H1 (cell line): ENCODE data around the gene UMODL1. TPM values are rescaled to one million over a fixed set of nuclear protein-coding genes. Genes with fewer than 3 reads are reported as not detected.

Source experiments
- CTCF ChIA-PET: fragments of 300-600 bp; sonication (Branson Sonifier 250); formaldehyde crosslinking; loops from one replicate; lab custom pipeline; 2021; ENCODE audit not compliant: partially characterized antibody; lab: Charles Lee
- POLR2A ChIA-PET: fragments of 300-600 bp; sonication (Branson Sonifier 250); formaldehyde crosslinking; loops from one replicate; lab custom pipeline; 2021; ENCODE audit warnings: inconsistent platforms; ENCODE audit not compliant: partially characterized antibody; lab: Charles Lee
- DNase-seq, 2 experiments: peaks; one replicate each; pipeline versions ENCODE4 v3.0.0 to v3.0.0-alpha.2; 2010 to 2022; ENCODE audit warnings: low spot score in 2 of 2, low read depth in 1 of 2, mixed read lengths in 1 of 2
- FAIRE-seq: peaks from 2 replicates; lab custom pipeline; 2011; peaks lifted over from hg19 to GRCh38; lab: Jason Lieb, UNC
- H2AFZ ChIP-seq: 2 replicates; pipeline ENCODE4 v1.8.1; 2012; ENCODE audit warnings: low read length, inconsistent platforms
- H2AK5ac ChIP-seq: 2 replicates; pipeline ENCODE4 v1.6.1; 2013; ENCODE audit warnings: low read depth, low read length
- H2BK120ac ChIP-seq: replicated peaks from 2 replicates; pipeline ENCODE3; 2013; ENCODE audit warnings: low read depth, low read length, inconsistent platforms
- H2BK12ac ChIP-seq: 2 replicates; pipeline ENCODE4 v1.6.1; 2013; ENCODE audit warnings: low read depth, low read length
- H2BK15ac ChIP-seq: 2 replicates; pipeline ENCODE4 v1.6.1; 2013; ENCODE audit warnings: low read length
- H2BK20ac ChIP-seq: 2 replicates; pipeline ENCODE4 v1.6.1; 2013; ENCODE audit warnings: low read length
- H2BK5ac ChIP-seq: 2 replicates; pipeline ENCODE4 v1.6.1; 2013; ENCODE audit warnings: low read depth, low read length
- H3K14ac ChIP-seq: 2 replicates; pipeline ENCODE4 v1.6.1; 2013; ENCODE audit warnings: inconsistent platforms; ENCODE audit not compliant: insufficient read length
- H3K18ac ChIP-seq: 2 replicates; pipeline ENCODE4 v1.6.1; 2013; ENCODE audit warnings: low read length; ENCODE audit errors: extremely low read depth
- H3K23ac ChIP-seq: 2 replicates; pipeline ENCODE4 v1.6.1; 2013; ENCODE audit warnings: inconsistent platforms; ENCODE audit not compliant: insufficient read length
- H3K23me2 ChIP-seq: 2 replicates; pipeline ENCODE4 v1.6.1; 2013; ENCODE audit warnings: low read depth, low read length
- H3K27ac ChIP-seq: 2 replicates; pipeline ENCODE4 v1.6.1; 2011; ENCODE audit warnings: low read depth, low read length, inconsistent platforms
- H3K27me3 ChIP-seq, 4 experiments: replicated peaks in 1 of 4; 1 replicate in 1 of 4; 2 replicates in 3 of 4; pipeline versions ENCODE4 v1.6.1 to v1.8.1; 2011 to 2013; ENCODE audit warnings: low read length in 3 of 4, mild to moderate bottlenecking in 3 of 4, inconsistent platforms in 2 of 4, mixed read lengths in 2 of 4, moderate library complexity in 1 of 4; ENCODE audit not compliant: control insufficient read depth in 3 of 4, insufficient read depth in 3 of 4; ENCODE audit errors: extremely low read depth in 1 of 4
- H3K36me3 ChIP-seq, 4 experiments: 2 replicates each; pipeline versions ENCODE4 v1.6.1 to v1.8.1; 2011 to 2013; ENCODE audit warnings: mild to moderate bottlenecking in 4 of 4, low read length in 3 of 4, moderate library complexity in 2 of 4, control low read depth in 1 of 4, inconsistent platforms in 1 of 4; ENCODE audit not compliant: insufficient read depth in 4 of 4, control insufficient read depth in 2 of 4
- H3K4ac ChIP-seq: replicated peaks from 2 replicates; pipeline ENCODE3; 2013; ENCODE audit warnings: low read length, low read depth, mixed read lengths, inconsistent platforms; ENCODE audit not compliant: insufficient read length
- H3K4me1 ChIP-seq, 4 experiments: replicated peaks in 1 of 4; 1 replicate in 1 of 4; 2 replicates in 3 of 4; pipeline versions ENCODE4 v1.6.1 to v1.8.1; 2011 to 2013; ENCODE audit warnings: low read length in 3 of 4, inconsistent platforms in 2 of 4, mixed read lengths in 1 of 4; ENCODE audit not compliant: insufficient read depth in 4 of 4, control insufficient read depth in 3 of 4
- H3K4me2 ChIP-seq, 2 experiments: 2 replicates each; pipeline versions ENCODE4 v1.6.1 to v1.8.1; 2011 to 2013; ENCODE audit warnings: low read depth in 2 of 2, low read length in 2 of 2, control low read depth in 1 of 2, inconsistent platforms in 1 of 2, mild to moderate bottlenecking in 1 of 2; ENCODE audit not compliant: insufficient read depth in 1 of 2
- H3K4me3 ChIP-seq, 4 experiments: fragments of 200-600, 300-600 bp in 1 of 4; sonication (generic), shearing (Covaris generic), sonication (Bioruptor Twin) in 1 of 4; 2 replicates each; pipeline versions ENCODE4 v1.5.1 to v1.8.1; 2011 to 2016; ENCODE audit warnings: low read length in 4 of 4, low read depth in 3 of 4, control low read depth in 2 of 4, inconsistent platforms in 2 of 4, mild to moderate bottlenecking in 2 of 4, mixed read lengths in 1 of 4, moderate library complexity in 1 of 4; ENCODE audit not compliant: insufficient read depth in 2 of 4; ENCODE audit errors: extremely low read depth in 1 of 4
- H3K56ac ChIP-seq: replicated peaks from 2 replicates; pipeline ENCODE3; 2013; ENCODE audit warnings: low read depth, mild to moderate bottlenecking, mixed read lengths, low read length, inconsistent platforms; ENCODE audit not compliant: insufficient read length
- H3K79me1 ChIP-seq: 2 replicates; pipeline ENCODE4 v1.6.1; 2013; ENCODE audit warnings: low read depth, low read length, control low read depth
- H3K79me2 ChIP-seq, 2 experiments: 2 replicates each; pipeline versions ENCODE4 v1.6.1 to v1.8.1; 2012 to 2013; ENCODE audit warnings: low read length in 2 of 2, mild to moderate bottlenecking in 2 of 2, inconsistent platforms in 1 of 2; ENCODE audit not compliant: insufficient read depth in 2 of 2, control insufficient read depth in 1 of 2
- H3K9ac ChIP-seq, 4 experiments: replicated peaks in 1 of 4; 1 replicate in 1 of 4; 2 replicates in 3 of 4; pipeline versions ENCODE4 v1.6.1 to v1.8.1; 2011 to 2013; ENCODE audit warnings: low read depth in 3 of 4, low read length in 3 of 4, control low read depth in 2 of 4, mild to moderate bottlenecking in 2 of 4, moderate library complexity in 2 of 4, inconsistent platforms in 1 of 4; ENCODE audit errors: extremely low read depth in 1 of 4
- H3K9me3 ChIP-seq, 2 experiments: 2 replicates each; pipeline versions ENCODE4 v1.6.1 to v1.8.1; 2012 to 2013; ENCODE audit warnings: mild to moderate bottlenecking in 2 of 2, moderate library complexity in 2 of 2, control low read depth in 1 of 2, inconsistent platforms in 1 of 2, low read depth in 1 of 2, low read length in 1 of 2, mixed read lengths in 1 of 2; ENCODE audit not compliant: insufficient read depth in 2 of 2
- H4K20me1 ChIP-seq, 2 experiments: replicated peaks in 1 of 2; 2 replicates each; pipeline versions ENCODE3 to v1.8.1; 2011 to 2013; ENCODE audit warnings: inconsistent platforms in 2 of 2, low read length in 2 of 2, mild to moderate bottlenecking in 1 of 2; ENCODE audit not compliant: insufficient read depth in 2 of 2, control insufficient read depth in 1 of 2
- H4K5ac ChIP-seq: 2 replicates; pipeline ENCODE4 v1.6.1; 2013; ENCODE audit warnings: low read length, low read depth, mixed read lengths, inconsistent platforms; ENCODE audit not compliant: insufficient read length
- H4K8ac ChIP-seq: 2 replicates; pipeline ENCODE4 v1.8.0; 2013; ENCODE audit warnings: mild to moderate bottlenecking, moderate library complexity, low read length, inconsistent platforms; ENCODE audit not compliant: insufficient read depth; ENCODE audit errors: extremely low read depth
- H4K91ac ChIP-seq: replicated peaks from 2 replicates; pipeline ENCODE3; 2013; ENCODE audit warnings: low read length, mixed read lengths, inconsistent platforms; ENCODE audit not compliant: insufficient read length
- CBX8 ChIP-seq: fragments of 300-800, 300-1000 bp; sonication (generic); IDR thresholded peaks from 2 replicates; pipeline ENCODE4 v1.7.1; 2016; ENCODE audit warnings: low read depth, low read length, borderline replicate concordance
- WGBS, 2 experiments: shearing (Covaris generic) in 1 of 2; methylation state at CpG; one replicate each; pipeline versions ENCODE4 v1.1.6 to v1.1.7; 2013 to 2015; ENCODE audit warnings: low lambda C conversion rate in 2 of 2, mixed read lengths in 2 of 2, inconsistent platforms in 1 of 2, low coverage in 1 of 2, missing lambda C conversion rate in 1 of 2; ENCODE audit not compliant: insufficient replicate concordance in 2 of 2, insufficient coverage in 1 of 2, insufficient read length in 1 of 2; ENCODE audit errors: extremely low coverage in 1 of 2, missing lambda C conversion rate in 1 of 2; 5-methylcytosine and 5-hydroxymethylcytosine counted together
- polyA plus RNA-seq, 7 experiments: library from polyadenylated mRNA; depleted of rRNA in 3 of 7; stranded (reverse) in 5 of 7; unstranded in 2 of 7; fragments of >200 nt in 5 of 7; fragments of 200-250 nt in 2 of 7; gene quantifications; 1 replicate in 5 of 7; 2 replicates in 1 of 7; 4 replicates in 1 of 7; pipeline versions ENCODE4 v1.2.1 to v1.2.3, GENCODE V29; 2011 to 2013; ENCODE audit warnings: missing spikeins in 2 of 7, mixed read lengths in 2 of 7
- total RNA-seq: library from RNA; stranded (reverse); fragmentation: NEBNext Ultra II Directional; extraction: Animal tissue kit (Norgen Biotek cat#: 25700); gene quantifications from 2 replicates; pipeline ENCODE4 v1.2.1, GENCODE V29; 2021

The UMODL1 gene
- total and polyA plus RNA-seq, 2 of the 8 experiments (the other 6 are each of a cell fraction or from before 2014, with no cell fraction given), result not detected

DNA sequence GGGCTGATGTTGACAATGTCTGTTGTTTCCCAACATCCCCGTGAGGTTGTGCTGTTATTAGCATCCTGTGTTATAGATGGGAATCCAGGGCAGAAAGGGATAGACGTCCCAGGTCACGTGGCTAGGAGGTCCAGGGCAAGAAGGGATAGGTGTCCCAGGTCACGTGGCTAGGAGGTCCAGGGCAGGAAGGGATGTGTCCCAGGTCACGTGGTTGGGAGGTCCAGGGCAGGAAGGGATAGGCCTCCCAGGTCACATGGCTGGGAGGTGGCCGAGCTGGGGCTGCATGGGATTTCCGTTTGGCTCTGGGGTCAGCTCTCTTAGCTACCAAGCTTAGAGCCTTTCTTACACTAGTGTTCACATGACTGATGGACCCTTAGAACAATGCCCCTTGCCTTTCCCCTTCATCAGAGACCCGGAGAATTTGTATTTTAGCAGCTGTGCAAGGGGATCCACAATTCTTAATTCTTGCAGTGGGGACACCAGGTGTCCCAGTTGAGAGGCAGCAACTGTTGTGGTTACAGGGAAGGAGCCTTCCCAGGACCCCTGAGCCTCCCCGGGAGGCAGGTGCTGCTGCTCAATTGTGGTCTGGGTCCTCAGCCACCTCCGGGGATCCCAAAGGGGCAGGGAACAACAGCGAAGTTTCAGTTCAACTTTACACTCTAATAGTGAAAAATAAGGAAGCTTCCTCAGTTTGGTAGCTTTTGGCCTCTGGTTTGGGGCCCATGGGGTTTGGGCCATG, 69.2 kb downstream of the UMODL1 start:
- no peak overlapping the region for H2BK5ac ChIP-seq
- H2AFZ ChIP-seq, result no peak overlapping the region; the same call in 1 of the 2 replicates
- no peak overlapping the region for H2BK15ac ChIP-seq
- no peak overlapping the region for H2BK120ac ChIP-seq
- DNase-seq (no peak), FAIRE-seq (no peak)
- no peak overlapping the region for H3K23ac ChIP-seq
- 87% methylated on average over 11 of the region's 11 CpGs; no CpG with 5 or more reads in 1 of the 2 experiments for WGBS, 2 experiments
- no peak overlapping the region for H2BK12ac ChIP-seq
- no peaks in the 10 kb centered on the region for H3K9me3 ChIP-seq
- H4K91ac ChIP-seq, result no peak overlapping the region
- no peak overlapping the region for H4K5ac ChIP-seq
- H3K4me1 ChIP-seq, result no peaks in the 10 kb centered on the region
- CTCF ChIA-PET, result interaction anchor here (1.2 to 2.0 kb wide), 3 partner anchors 12 to 23 kb away, joined by 3 to 8 read pairs (median 4); no protein-coding TSS in a partner anchor
- no peak overlapping the region for H3K4me2 ChIP-seq
- POLR2A ChIA-PET, result no interaction called here
- no peak overlapping the region for H3K4ac ChIP-seq
- no peak overlapping the region for H4K8ac ChIP-seq
- no peak overlapping the region for H3K56ac ChIP-seq
- H4K20me1 ChIP-seq, result peaks cover 0 to 2% of the 10 kb centered on the region in 2 experiments
- no peaks in the 10 kb centered on the region for H3K36me3 ChIP-seq
- no peak overlapping the region for H3K14ac ChIP-seq
- H3K79me1 ChIP-seq, result no peaks in the 10 kb centered on the region
- H3K18ac ChIP-seq, result no peak overlapping the region
- H3K27me3 ChIP-seq, result no peaks in the 10 kb centered on the region; a peak in 1 of 7 replicates
- H2AK5ac ChIP-seq, result no peak overlapping the region
- H3K27ac ChIP-seq, result no peak overlapping the region
- H2BK20ac ChIP-seq, result no peak overlapping the region
- no peaks in the 10 kb centered on the region for H3K79me2 ChIP-seq
- no peak overlapping the region for H3K9ac ChIP-seq
- H3K4me3 ChIP-seq, result no peak overlapping the region
- peaks cover 6% of the 10 kb centered on the region; the same call in 1 of the 2 replicates for H3K23me2 ChIP-seq
- TF ChIP-seq CBX8, result no peak
